ENCODE measurements around the gene DKK3.

- no peak for TF ChIP-seq JDP2 (CRISPR knock-in tag; IDR thresholded peaks at IDR 0.05; ENCODE audit: borderline replicate concordance)
- TF ChIP-seq CHD4 (IDR thresholded peaks at IDR 0.05; ENCODE audit: borderline replicate concordance, low read length), result no peak
- no peak for TF ChIP-seq TCF12 (IDR thresholded peaks at IDR 0.05)
- no peak for TF ChIP-seq TCF12 (CRISPR knock-in tag; IDR thresholded peaks at IDR 0.05)
- no peak for TF ChIP-seq SP1 (IDR thresholded peaks at IDR 0.05)
- TF ChIP-seq SP1 (CRISPR knock-in tag; IDR thresholded peaks at IDR 0.05), result no peak
- no peak for TF ChIP-seq AFF4 (CRISPR knock-in tag; IDR thresholded peaks at IDR 0.05)
- TF ChIP-seq KDM5A (IDR thresholded peaks at IDR 0.05; ENCODE audit: borderline replicate concordance, low read length), result no peak
- TF ChIP-seq BHLHE40 (IDR thresholded peaks at IDR 0.05; ENCODE audit: low read length), result no peak
- no peak for TF ChIP-seq ELF4 (CRISPR knock-in tag; IDR thresholded peaks at IDR 0.05; ENCODE audit: borderline replicate concordance)
- TF ChIP-seq ZNF510 (CRISPR knock-in tag; IDR thresholded peaks at IDR 0.05; ENCODE audit: low read depth), result no peak
- TF ChIP-seq TAF1 (CRISPR knock-in tag; IDR thresholded peaks at IDR 0.05), result no peak
These were observed 23.6 kb upstream of the DKK3 start for GRCh38 chr11:12031856-12032544.

Data from HepG2 (cell line).